OCI-LY3 (cell line): ENCODE results near the gene TMEM63A.

Experiments
- EZH2phosphoT487 ChIP-seq: fragments of 200-600 bp; shearing (Covaris generic); IDR thresholded peaks from 2 replicates; pipeline ENCODE4 v1.6.1; 2018; ENCODE audit warnings: antibody characterized with exemption, mixed run types, low read depth
- TF ChIP-seq, protein P1 (sequence below): fragments of 200-600, 300-600 bp; sonication (generic); IDR thresholded peaks from 2 replicates; pipeline ENCODE4 v1.5.1; 2014; ENCODE audit warnings: antibody characterized with exemption, low read length, low read depth

DNA sequence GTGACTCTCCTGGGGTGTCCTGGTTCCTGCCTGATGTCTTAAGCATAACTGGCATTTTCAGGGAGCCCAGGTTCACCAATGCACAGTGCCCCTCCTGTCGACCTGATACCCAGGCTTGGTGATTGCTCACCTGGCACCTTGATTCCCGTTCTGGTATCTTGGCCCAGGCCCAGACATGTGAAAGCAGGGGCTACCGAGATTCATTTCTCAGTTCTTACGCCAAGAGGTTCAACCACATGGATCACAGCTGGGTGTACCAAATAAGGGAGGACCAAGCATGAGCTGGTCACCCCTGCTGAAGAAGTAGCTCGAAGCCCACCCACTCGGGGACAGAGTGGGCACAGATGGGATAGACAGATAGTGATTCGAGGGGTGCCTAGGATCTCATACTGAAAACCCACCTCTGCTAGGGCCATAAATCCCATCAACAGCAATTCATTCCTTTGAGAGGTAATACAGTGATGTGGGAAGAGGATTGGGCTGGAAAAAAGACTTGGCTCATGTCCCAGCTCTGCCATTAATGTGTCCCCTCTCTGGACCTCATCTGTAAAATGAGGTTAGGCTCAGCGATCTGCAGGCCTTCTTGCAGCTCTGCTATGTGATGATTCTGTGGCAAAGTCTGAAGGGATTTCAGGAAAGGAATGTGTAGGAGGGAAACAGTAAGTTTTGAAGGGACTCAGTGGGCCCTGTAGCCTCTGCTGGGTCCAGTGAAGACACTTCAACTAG is 69.5 kb downstream of the TMEM63A start:
- TF ChIP-seq, protein P1, sequence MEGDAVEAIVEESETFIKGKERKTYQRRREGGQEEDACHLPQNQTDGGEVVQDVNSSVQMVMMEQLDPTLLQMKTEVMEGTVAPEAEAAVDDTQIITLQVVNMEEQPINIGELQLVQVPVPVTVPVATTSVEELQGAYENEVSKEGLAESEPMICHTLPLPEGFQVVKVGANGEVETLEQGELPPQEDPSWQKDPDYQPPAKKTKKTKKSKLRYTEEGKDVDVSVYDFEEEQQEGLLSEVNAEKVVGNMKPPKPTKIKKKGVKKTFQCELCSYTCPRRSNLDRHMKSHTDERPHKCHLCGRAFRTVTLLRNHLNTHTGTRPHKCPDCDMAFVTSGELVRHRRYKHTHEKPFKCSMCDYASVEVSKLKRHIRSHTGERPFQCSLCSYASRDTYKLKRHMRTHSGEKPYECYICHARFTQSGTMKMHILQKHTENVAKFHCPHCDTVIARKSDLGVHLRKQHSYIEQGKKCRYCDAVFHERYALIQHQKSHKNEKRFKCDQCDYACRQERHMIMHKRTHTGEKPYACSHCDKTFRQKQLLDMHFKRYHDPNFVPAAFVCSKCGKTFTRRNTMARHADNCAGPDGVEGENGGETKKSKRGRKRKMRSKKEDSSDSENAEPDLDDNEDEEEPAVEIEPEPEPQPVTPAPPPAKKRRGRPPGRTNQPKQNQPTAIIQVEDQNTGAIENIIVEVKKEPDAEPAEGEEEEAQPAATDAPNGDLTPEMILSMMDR, result no peak
- TF ChIP-seq EZH2phosphoT487, result no peak
